ENCODE measurements around the gene DRG1. TPM values are rescaled to one million over a fixed set of nuclear protein-coding genes. Genes with fewer than 3 reads are reported as not detected.

Gene DRG1
- total and polyA plus RNA-seq, 2 experiments from 2014 or later = 55.0 to 100 TPM

DNA sequence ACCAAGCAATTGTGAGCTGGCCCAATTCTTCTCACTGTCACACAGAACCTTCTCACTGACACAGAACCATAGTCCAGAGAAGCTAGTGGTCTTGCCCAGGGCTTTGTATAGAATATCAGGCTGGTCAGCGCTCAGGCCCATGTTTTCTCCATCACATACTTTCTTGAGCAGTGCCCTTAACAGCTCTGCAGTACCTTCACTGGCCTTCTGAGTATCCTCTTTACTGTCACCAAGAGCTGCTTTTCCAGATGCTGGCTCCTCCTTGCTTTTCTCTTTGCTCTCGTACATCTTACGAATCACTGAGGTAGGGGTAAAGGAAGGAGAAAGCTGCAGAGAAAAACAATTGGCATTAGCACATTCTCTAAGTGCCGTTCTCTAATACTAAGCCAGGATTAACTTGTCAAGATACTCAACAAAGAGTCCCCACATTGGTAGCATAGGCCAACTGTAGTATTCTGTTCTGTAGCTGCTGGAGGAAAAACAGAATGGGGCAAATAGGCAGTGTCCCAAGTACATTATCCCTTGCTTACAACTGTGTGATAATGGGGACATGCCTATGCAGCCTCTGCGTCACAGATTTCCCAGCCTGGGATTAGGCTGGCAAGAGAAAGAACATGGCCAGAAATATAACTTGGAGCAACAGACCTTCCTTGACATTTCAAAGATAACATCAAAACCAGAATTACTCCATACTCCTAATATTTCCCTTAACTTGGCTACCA is 43.5 kb downstream of the DRG1 start:
- H3K27me3 ChIP-seq = no peaks in the 10 kb centered on the region
- no peak overlapping the region for H3K4me3 ChIP-seq
- H3K9me3 ChIP-seq (ENCODE audit: low read depth) = no peaks in the 10 kb centered on the region
- no peak for DNase-seq (ENCODE audit: low read depth in 1 of 2, low spot score in 1 of 2)
- H3K4me1 ChIP-seq (ENCODE audit: low read depth) = peaks cover 36% of the 10 kb centered on the region
- peak overlapping the region; percentile 39 for H3K27ac ChIP-seq
- TF ChIP-seq, protein P1, sequence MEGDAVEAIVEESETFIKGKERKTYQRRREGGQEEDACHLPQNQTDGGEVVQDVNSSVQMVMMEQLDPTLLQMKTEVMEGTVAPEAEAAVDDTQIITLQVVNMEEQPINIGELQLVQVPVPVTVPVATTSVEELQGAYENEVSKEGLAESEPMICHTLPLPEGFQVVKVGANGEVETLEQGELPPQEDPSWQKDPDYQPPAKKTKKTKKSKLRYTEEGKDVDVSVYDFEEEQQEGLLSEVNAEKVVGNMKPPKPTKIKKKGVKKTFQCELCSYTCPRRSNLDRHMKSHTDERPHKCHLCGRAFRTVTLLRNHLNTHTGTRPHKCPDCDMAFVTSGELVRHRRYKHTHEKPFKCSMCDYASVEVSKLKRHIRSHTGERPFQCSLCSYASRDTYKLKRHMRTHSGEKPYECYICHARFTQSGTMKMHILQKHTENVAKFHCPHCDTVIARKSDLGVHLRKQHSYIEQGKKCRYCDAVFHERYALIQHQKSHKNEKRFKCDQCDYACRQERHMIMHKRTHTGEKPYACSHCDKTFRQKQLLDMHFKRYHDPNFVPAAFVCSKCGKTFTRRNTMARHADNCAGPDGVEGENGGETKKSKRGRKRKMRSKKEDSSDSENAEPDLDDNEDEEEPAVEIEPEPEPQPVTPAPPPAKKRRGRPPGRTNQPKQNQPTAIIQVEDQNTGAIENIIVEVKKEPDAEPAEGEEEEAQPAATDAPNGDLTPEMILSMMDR (IDR thresholded peaks at IDR 0.05; ENCODE audit: low read depth, low read length) = no peak
- peaks cover 53% of the 10 kb centered on the region for H3K36me3 ChIP-seq

DNA sequence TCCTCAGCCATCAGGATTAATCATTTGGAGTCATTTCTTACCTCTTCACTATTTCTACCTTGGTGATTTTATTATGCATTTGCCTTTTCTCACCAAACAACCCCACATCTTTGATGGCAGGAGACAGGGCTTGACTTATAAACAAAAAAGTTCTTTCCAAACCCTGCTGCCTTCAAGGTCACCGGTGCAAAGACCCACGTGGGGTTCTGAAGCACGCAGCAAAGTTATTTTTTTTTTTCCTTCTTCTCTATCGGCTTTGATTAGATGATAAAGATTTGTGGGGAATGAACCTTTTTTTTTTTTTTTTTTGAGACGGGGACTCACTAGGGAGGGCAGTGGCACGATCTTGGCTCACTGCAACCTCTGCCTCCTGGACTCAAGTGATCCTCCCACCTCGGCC is 44.1 kb downstream of the DRG1 start:
- peaks cover 42% of the 10 kb centered on the region for H3K4me1 ChIP-seq (ENCODE audit: low read depth)
- DNase-seq (ENCODE audit: low read depth in 1 of 2, low spot score in 1 of 2) = no peak
- no peak overlapping the region for H3K4me3 ChIP-seq
- no peaks in the 10 kb centered on the region for H3K9me3 ChIP-seq (ENCODE audit: low read depth)
- H3K27ac ChIP-seq = peak overlapping the region; percentile 39
- no peaks in the 10 kb centered on the region for H3K27me3 ChIP-seq
- H3K36me3 ChIP-seq = peaks cover 47% of the 10 kb centered on the region
- TF ChIP-seq, protein P1 (IDR thresholded peaks at IDR 0.05; ENCODE audit: low read depth, low read length) = no peak

DNA sequence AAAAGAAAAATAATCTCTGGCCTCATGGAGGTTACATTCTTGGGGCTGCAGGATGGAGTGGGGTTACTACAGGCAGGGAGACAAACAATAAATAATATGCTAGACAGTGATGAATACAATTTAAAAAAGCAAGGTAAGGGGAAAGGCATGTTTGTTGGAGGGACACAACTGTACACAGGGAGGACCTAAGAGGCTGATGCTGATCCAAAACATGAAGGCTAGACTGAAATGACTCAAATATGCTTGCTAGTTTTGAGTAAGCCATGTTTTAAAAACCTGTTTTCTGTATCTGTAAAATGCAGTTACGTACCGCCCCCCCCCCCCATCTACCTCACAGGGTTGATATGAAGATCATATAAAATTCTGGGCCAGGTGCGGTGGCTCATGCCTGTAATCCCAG is 46.2 kb downstream of the DRG1 start:
- Histone ChIP-seq H3K36me3 (peaks cover 26% of the 10 kb centered on the region), H3K27ac (peak overlapping the region; percentile 39), H3K4me3 (no peak overlapping the region), H3K4me1 (ENCODE audit: low read depth) (peaks cover 55% of the 10 kb centered on the region), H3K27me3 (no peaks in the 10 kb centered on the region), H3K9me3 (ENCODE audit: low read depth) (no peaks in the 10 kb centered on the region)
- TF ChIP-seq, protein P1 (IDR thresholded peaks at IDR 0.05; ENCODE audit: low read depth, low read length) = no peak
- no peak for DNase-seq (ENCODE audit: low read depth in 1 of 2, low spot score in 1 of 2)

DNA sequence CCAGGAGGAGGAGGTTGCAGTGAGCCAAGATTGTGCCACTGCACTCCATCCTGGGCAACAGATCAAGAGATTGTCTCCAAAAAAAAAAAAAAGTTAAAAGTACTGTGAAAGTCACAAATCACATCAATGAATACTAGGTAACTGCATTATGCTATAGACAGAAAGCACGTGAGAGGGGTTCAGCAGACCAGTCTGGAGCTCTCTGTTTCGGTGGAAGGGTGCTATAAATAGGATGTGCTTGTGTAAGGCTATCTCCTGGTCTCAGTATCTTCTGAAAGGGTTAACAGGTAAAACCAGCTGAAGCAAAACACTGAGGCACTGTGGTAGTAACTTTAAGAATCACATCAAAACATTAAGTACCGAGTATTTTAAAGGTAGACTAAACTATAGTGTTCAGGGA is 46.8 kb downstream of the DRG1 start:
- Histone ChIP-seq H3K9me3 (ENCODE audit: low read depth) (no peaks in the 10 kb centered on the region), H3K27ac (peak overlapping the region; percentile 89), H3K27me3 (no peaks in the 10 kb centered on the region), H3K4me1 (ENCODE audit: low read depth) (peaks cover 55% of the 10 kb centered on the region), H3K4me3 (no peak overlapping the region), H3K36me3 (peaks cover 22% of the 10 kb centered on the region)
- TF ChIP-seq, protein P1 (IDR thresholded peaks at IDR 0.05; ENCODE audit: low read depth, low read length) = no peak
- peak in 1 of 2 donors; percentile 48 for DNase-seq (ENCODE audit: low read depth in 1 of 2, low spot score in 1 of 2)

DNA sequence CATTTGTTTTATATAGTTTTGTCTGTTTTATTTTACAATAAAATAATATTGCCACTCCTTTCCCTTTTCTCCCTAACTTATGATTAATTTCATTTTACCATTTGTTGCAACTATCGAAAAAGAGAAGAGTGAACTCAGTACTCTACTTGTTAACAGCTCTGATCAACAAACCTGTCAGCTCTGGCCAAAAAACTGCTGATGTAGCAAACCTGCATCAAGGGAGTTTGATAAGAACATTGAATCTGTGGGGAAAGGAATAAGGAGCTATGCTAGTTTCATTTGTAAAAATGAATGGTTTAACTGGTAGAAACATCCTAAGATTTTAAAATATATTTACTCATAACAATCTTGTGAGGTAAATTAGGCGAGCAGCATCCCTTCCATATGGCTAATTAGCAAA is 47.4 kb downstream of the DRG1 start:
- H3K9me3 ChIP-seq (ENCODE audit: low read depth) = no peaks in the 10 kb centered on the region
- peak overlapping the region; percentile 89 for H3K27ac ChIP-seq
- TF ChIP-seq, protein P1 (IDR thresholded peaks at IDR 0.05; ENCODE audit: low read depth, low read length) = no peak
- peaks cover 19% of the 10 kb centered on the region for H3K36me3 ChIP-seq
- H3K4me1 ChIP-seq (ENCODE audit: low read depth) = peaks cover 56% of the 10 kb centered on the region
- H3K27me3 ChIP-seq = no peaks in the 10 kb centered on the region
- DNase-seq (ENCODE audit: low read depth in 1 of 2, low spot score in 1 of 2) = no peak
- no peak overlapping the region for H3K4me3 ChIP-seq

Data from cardiac muscle cell (in vitro differentiated cells and primary cell).